Measurements from ENCODE around the gene SLC16A5. TPM values are rescaled to one million over a fixed set of nuclear protein-coding genes. Genes with fewer than 3 reads are reported as not detected.
A peak's percentile ranks its signal among the peaks of the same experiment; 100 is the strongest.

The SLC16A5 gene
- total RNA-seq, 1 experiment from 2014 or later: 17.1 TPM

DNA sequence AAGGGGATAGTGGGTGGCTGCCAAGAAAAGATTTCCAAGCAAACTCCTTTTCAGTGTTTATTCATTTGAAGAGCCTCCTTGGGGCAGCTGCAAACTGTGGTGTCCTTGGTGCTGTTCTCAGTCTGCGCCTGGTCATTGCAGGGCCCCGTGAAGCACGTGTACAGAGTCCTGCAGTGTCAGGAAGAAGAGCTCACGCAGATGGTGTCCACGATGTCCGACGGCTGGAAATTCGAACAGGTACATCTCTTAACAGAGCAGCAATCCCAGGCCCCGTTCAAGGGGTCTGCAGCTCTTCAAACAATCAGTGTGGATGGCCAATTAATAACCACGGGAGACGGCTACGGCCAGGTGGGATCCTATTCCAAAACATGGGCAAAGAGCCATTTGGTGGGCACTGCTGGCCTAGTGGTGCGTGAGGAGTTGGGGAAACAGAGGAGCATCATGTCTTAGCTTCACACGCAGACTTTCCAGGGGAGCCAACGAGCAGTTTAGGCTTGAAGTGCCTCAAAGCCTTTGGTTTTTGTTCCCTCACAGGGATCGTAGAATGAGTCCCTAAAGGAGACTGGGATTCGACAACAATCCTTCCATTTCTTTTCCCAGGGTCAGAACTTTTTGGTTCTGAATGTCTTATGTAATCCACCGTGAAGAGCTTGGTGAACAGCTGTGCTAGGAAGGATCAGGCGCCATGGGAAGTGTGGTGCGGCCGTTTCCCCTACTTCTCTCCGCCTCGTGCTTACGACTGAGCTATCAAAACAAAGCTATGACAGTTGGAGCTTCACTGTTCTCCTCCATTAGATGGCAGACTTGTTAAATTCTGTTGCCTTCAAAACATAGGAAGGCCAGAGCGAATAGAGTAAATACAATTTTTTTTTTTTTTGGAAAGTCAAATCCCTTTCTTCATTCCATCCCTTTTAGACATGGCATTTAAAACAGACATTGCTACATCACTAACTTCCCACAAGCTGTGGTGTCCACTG lies 28.1 kb upstream of the SLC16A5 start:
- no peak for DNase-seq
- Histone ChIP-seq H2BK20ac (ENCODE audit: low read depth, low read length, poor library complexity, severe bottlenecking) (no peak overlapping the region), H2BK12ac (ENCODE audit: insufficient read length, low read depth, low read length) (no peak overlapping the region), H3K79me2 (ENCODE audit: insufficient read depth, low read length) (no peaks in the 10 kb centered on the region; the same call in 1 of the 2 replicates), H3K23ac (ENCODE audit: insufficient read length, low read depth, low read length) (no peak overlapping the region), H2BK5ac (ENCODE audit: insufficient read length, low read length) (no peak overlapping the region), H3K79me1 (ENCODE audit: insufficient read depth, low read depth, low read length, poor library complexity, severe bottlenecking) (no peaks in the 10 kb centered on the region), H3T11ph (ENCODE audit: low read length) (no peak overlapping the region), H2BK15ac (ENCODE audit: low read depth, low read length) (no peak overlapping the region), H2AFZ (ENCODE audit: low read length) (no peak overlapping the region), H3K4me2 (ENCODE audit: insufficient read depth, insufficient read length, low read length) (no peak overlapping the region), H2AK5ac (ENCODE audit: insufficient read length, low read length) (no peak overlapping the region), H3K23me2 (ENCODE audit: insufficient read length, low read depth, low read length, poor library complexity, severe bottlenecking) (no peaks in the 10 kb centered on the region), H4K5ac (ENCODE audit: insufficient read length, low read depth, low read length) (no peak overlapping the region), H3K4me1 (ENCODE audit: insufficient read depth, low read length) (no peaks in the 10 kb centered on the region), H3K27me3 (ENCODE audit: insufficient read depth, low read length) (no peaks in the 10 kb centered on the region), H3K14ac (ENCODE audit: insufficient read depth, low read length) (no peak overlapping the region), H4K20me1 (ENCODE audit: control insufficient read depth, insufficient read depth, insufficient read length) (no peaks in the 10 kb centered on the region), H3K18ac (ENCODE audit: insufficient read length, low read depth, low read length) (no peak overlapping the region), H2BK120ac (ENCODE audit: low read depth, low read length, poor library complexity, severe bottlenecking) (no peak overlapping the region), H3K56ac (ENCODE audit: insufficient read length, low read depth, low read length) (no peak overlapping the region), H3K9me3 (ENCODE audit: control insufficient read depth, low read depth, low read length) (no peaks in the 10 kb centered on the region), H4K8ac (replicated peaks; ENCODE audit: insufficient read length, low read depth, low read length) (no peak overlapping the region), H3K4ac (ENCODE audit: low read depth, low read length) (no peak overlapping the region), H4K91ac (ENCODE audit: insufficient read length, low read depth, low read length) (no peak overlapping the region), H3K9ac (ENCODE audit: extremely low read depth, insufficient read length, low read length) (no peak overlapping the region), H3K27ac (ENCODE audit: insufficient read length, low read depth, low read length) (no peak overlapping the region)
- no CpG with 5 or more reads among the region's 25 CpGs for WGBS (ENCODE audit: extremely low coverage, insufficient read length, low lambda C conversion rate)
- Mint-ChIP-seq H3K36me3 (ENCODE audit: insufficient read depth in 1 of 3, low read depth in 3 of 3) (peaks cover 45 to 74% (median 72%) of the 10 kb centered on the region in 3 experiments), H3K9me3 (no peaks in the 10 kb centered on the region), H3K27me3 (ENCODE audit: low read depth) (no peaks in the 10 kb centered on the region; the same call in none of the 2 replicates), H3K27ac (peak overlapping the region in 2 of 3 experiments; percentile 8 to 82; a peak in 3 of 7 replicates), H3K4me1 (peaks cover 0 to 2% of the 10 kb centered on the region in 2 experiments; a peak in 1 of 4 replicates), H3K4me3 (no peak overlapping the region)
- TF ChIP-seq, protein P1, sequence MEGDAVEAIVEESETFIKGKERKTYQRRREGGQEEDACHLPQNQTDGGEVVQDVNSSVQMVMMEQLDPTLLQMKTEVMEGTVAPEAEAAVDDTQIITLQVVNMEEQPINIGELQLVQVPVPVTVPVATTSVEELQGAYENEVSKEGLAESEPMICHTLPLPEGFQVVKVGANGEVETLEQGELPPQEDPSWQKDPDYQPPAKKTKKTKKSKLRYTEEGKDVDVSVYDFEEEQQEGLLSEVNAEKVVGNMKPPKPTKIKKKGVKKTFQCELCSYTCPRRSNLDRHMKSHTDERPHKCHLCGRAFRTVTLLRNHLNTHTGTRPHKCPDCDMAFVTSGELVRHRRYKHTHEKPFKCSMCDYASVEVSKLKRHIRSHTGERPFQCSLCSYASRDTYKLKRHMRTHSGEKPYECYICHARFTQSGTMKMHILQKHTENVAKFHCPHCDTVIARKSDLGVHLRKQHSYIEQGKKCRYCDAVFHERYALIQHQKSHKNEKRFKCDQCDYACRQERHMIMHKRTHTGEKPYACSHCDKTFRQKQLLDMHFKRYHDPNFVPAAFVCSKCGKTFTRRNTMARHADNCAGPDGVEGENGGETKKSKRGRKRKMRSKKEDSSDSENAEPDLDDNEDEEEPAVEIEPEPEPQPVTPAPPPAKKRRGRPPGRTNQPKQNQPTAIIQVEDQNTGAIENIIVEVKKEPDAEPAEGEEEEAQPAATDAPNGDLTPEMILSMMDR (conservative IDR thresholded peaks at IDR 0.05): peak; percentile 42; the same call in 1 of the 3 replicates
